CD14-positive monocyte (primary cell): ENCODE data around the gene SEC22A. TPM values are rescaled to one million over a fixed set of nuclear protein-coding genes. Genes with fewer than 3 reads are reported as not detected.

Experiments
- DNase-seq, 3 donors: peaks; one replicate each; pipeline ENCODE4 v3.0.0-alpha.2; 2011 to 2022
- H2AFZ ChIP-seq: 2 replicates; pipeline ENCODE4 v1.6.0; 2012; ENCODE audit warnings: mild to moderate bottlenecking, low read depth, low read length, inconsistent platforms; ENCODE audit not compliant: insufficient read depth, poor library complexity, severe bottlenecking
- H3K27ac ChIP-seq, 2 donors: 1 replicate in 1 of 2; 2 replicates in 1 of 2; pipeline ENCODE4 v1.5.1; 2012 to 2013; ENCODE audit warnings: low read length in 2 of 2, control low read depth in 1 of 2, inconsistent platforms in 1 of 2, low read depth in 1 of 2, mild to moderate bottlenecking in 1 of 2
- H3K27me3 ChIP-seq, 2 donors: one replicate each; pipeline versions ENCODE4 v1.6.0 to v1.6.1; 2011 to 2013; ENCODE audit warnings: low read length in 2 of 2; ENCODE audit not compliant: control insufficient read depth in 2 of 2, insufficient read depth in 2 of 2
- H3K36me3 ChIP-seq, 2 donors: replicated peaks in 1 of 2; 1 replicate in 1 of 2; 2 replicates in 1 of 2; pipeline versions ENCODE4 v1.5.1 to v1.6.1; 2012 to 2013; ENCODE audit warnings: low read length in 2 of 2, control low read depth in 1 of 2, inconsistent platforms in 1 of 2, mild to moderate bottlenecking in 1 of 2; ENCODE audit not compliant: insufficient read depth in 2 of 2, control insufficient read depth in 1 of 2
- H3K4me1 ChIP-seq, 2 donors: 1 replicate in 1 of 2; 2 replicates in 1 of 2; pipeline versions ENCODE4 v1.5.1 to v1.6.1; 2012 to 2013; ENCODE audit warnings: low read length in 2 of 2, control low read depth in 1 of 2, inconsistent platforms in 1 of 2, mild to moderate bottlenecking in 1 of 2, moderate library complexity in 1 of 2; ENCODE audit not compliant: insufficient read depth in 2 of 2, control insufficient read depth in 1 of 2
- H3K4me2 ChIP-seq: replicated peaks from 2 replicates; pipeline ENCODE3; 2012; ENCODE audit warnings: low read length, moderate library complexity, mild to moderate bottlenecking; ENCODE audit not compliant: poor library complexity, severe bottlenecking; ENCODE audit errors: extremely low read depth
- H3K4me3 ChIP-seq, 3 experiments: fragments of 200-600 bp in 1 of 3; sonication (generic) in 1 of 3; replicated peaks in 1 of 3; 1 replicate in 2 of 3; 2 replicates in 1 of 3; pipeline ENCODE4 v1.5.1; 2011 to 2013; ENCODE audit warnings: low read length in 3 of 3, mild to moderate bottlenecking in 3 of 3, control low read depth in 2 of 3, low read depth in 2 of 3, inconsistent platforms in 1 of 3, moderate library complexity in 1 of 3
- H3K79me2 ChIP-seq: 2 replicates; pipeline ENCODE4 v1.6.0; 2012; ENCODE audit warnings: mild to moderate bottlenecking, control low read depth, inconsistent platforms, low read length, moderate library complexity; ENCODE audit not compliant: insufficient read depth
- H3K9ac ChIP-seq: 2 replicates; pipeline ENCODE4 v1.6.0; 2017; ENCODE audit warnings: low read length, mild to moderate bottlenecking; ENCODE audit not compliant: insufficient read depth, poor library complexity, severe bottlenecking
- H3K9me3 ChIP-seq, 2 donors: replicated peaks in 1 of 2; 1 replicate in 1 of 2; 2 replicates in 1 of 2; pipeline versions ENCODE4 v1.5.1 to v1.6.1; 2012 to 2013; ENCODE audit warnings: low read length in 2 of 2, control low read depth in 1 of 2; ENCODE audit not compliant: control insufficient read depth in 1 of 2, insufficient read depth in 1 of 2
- H4K20me1 ChIP-seq: 2 replicates; pipeline ENCODE4 v1.6.0; 2012; ENCODE audit warnings: mild to moderate bottlenecking, low read length, control low read depth, moderate library complexity; ENCODE audit not compliant: insufficient read depth
- H3K27ac Mint-ChIP-seq, 7 donors: one replicate each; pipeline ENCODE4 v1.8.0; 2020; ENCODE audit warnings: mild to moderate bottlenecking in 7 of 7, mixed read lengths in 7 of 7, moderate library complexity in 6 of 7, inconsistent platforms in 2 of 7
- H3K27me3 Mint-ChIP-seq, 3 donors: one replicate each; pipeline ENCODE4 v1.8.0; 2021 to 2022; ENCODE audit warnings: low read depth in 3 of 3, mild to moderate bottlenecking in 3 of 3, mixed read lengths in 3 of 3, moderate library complexity in 3 of 3, inconsistent platforms in 1 of 3
- H3K36me3 Mint-ChIP-seq, 2 donors: one replicate each; pipeline ENCODE4 v1.8.0; 2020; ENCODE audit warnings: mixed read lengths in 2 of 2, inconsistent platforms in 1 of 2, mild to moderate bottlenecking in 1 of 2
- H3K4me1 Mint-ChIP-seq: one replicate; pipeline ENCODE4 v1.8.0; 2020; ENCODE audit warnings: mild to moderate bottlenecking, mixed read lengths
- H3K4me3 Mint-ChIP-seq, 2 donors: one replicate each; pipeline ENCODE4 v1.8.0; 2020; ENCODE audit warnings: mild to moderate bottlenecking in 2 of 2, mixed read lengths in 2 of 2, moderate library complexity in 1 of 2
- H3K9me3 Mint-ChIP-seq, 7 donors: one replicate each; pipeline ENCODE4 v1.8.0; 2020 to 2022; ENCODE audit warnings: mixed read lengths in 7 of 7, mild to moderate bottlenecking in 6 of 7, moderate library complexity in 6 of 7, inconsistent platforms in 2 of 7
- WGBS: methylation state at CpG from one replicate; pipeline ENCODE4 v1.1.5; 2013; ENCODE audit warnings: missing lambda C conversion rate; ENCODE audit not compliant: insufficient coverage; 5-methylcytosine and 5-hydroxymethylcytosine counted together
- intact Hi-C, 2 donors: fragments of 100-400 bp; cut with micrococcal nuclease; formaldehyde crosslinking; loops; one replicate each; pipeline versions ENCODE4 v1.15.0 to v1.15.1; 2023
- polyA plus RNA-seq, 3 donors: library from polyadenylated mRNA; depleted of rRNA in 1 of 3; unstranded in 2 of 3; stranded (reverse) in 1 of 3; fragments of 300-500 nt in 2 of 3; fragments of >200 nt in 1 of 3; fragmentation: Illumina TruSeq in 2 of 3; gene quantifications; 1 replicate in 2 of 3; 2 replicates in 1 of 3; pipeline ENCODE4 v1.2.3, GENCODE V29; 2012 to 2021
- TF ChIP-seq, protein P1 (sequence below): fragments of 200-600 bp; IDR thresholded peaks from one replicate; pipeline ENCODE4 v1.8.0; 2022; ENCODE audit warnings: antibody characterized with exemption, mild to moderate bottlenecking

The SEC22A gene
- polyA plus RNA-seq, 3 donors: 6.4 to 11.0 (median 8.8) TPM

DNA sequence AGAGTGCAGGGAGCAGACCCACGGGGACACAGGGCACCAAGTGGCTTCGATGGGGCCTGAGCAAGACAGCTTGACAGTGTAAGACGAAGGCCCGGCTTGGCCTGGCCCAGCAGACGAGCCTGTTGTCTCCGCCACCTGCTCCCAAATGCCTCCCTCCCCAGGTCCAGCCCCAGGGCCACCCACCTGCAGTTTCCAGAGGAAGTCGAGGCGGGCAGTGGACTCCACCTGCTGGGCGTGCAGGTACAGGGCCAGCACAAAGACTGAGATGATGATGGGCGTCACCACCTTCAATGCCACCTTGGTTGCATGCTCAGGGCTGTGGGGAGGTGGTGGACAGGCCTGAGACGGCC lies 94.1 kb downstream of the SEC22A start:
- Mint-ChIP-seq H3K36me3 (no peaks in the 10 kb centered on the region), H3K9me3 (peaks cover 0 to 3% (median 0%) of the 10 kb centered on the region in 7 donors), H3K27me3 (peaks cover 4 to 11% (median 4%) of the 10 kb centered on the region in 3 donors), H3K4me1 (peaks cover 4% of the 10 kb centered on the region), H3K27ac (no peak overlapping the region), H3K4me3 (no peak overlapping the region)
- H3K4me3 ChIP-seq: no peak overlapping the region
- H3K36me3 ChIP-seq: no peaks in the 10 kb centered on the region
- TF ChIP-seq, protein P1, sequence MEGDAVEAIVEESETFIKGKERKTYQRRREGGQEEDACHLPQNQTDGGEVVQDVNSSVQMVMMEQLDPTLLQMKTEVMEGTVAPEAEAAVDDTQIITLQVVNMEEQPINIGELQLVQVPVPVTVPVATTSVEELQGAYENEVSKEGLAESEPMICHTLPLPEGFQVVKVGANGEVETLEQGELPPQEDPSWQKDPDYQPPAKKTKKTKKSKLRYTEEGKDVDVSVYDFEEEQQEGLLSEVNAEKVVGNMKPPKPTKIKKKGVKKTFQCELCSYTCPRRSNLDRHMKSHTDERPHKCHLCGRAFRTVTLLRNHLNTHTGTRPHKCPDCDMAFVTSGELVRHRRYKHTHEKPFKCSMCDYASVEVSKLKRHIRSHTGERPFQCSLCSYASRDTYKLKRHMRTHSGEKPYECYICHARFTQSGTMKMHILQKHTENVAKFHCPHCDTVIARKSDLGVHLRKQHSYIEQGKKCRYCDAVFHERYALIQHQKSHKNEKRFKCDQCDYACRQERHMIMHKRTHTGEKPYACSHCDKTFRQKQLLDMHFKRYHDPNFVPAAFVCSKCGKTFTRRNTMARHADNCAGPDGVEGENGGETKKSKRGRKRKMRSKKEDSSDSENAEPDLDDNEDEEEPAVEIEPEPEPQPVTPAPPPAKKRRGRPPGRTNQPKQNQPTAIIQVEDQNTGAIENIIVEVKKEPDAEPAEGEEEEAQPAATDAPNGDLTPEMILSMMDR: no peak
- no peak overlapping the region for H3K4me2 ChIP-seq
- 86% methylated on average over 9 of the region's 11 CpGs for WGBS
- intact Hi-C loops: no loop called here
- H3K4me1 ChIP-seq: no peaks in the 10 kb centered on the region
- no peaks in the 10 kb centered on the region for H3K27me3 ChIP-seq
- no peak overlapping the region for H3K27ac ChIP-seq
- H3K9ac ChIP-seq: no peak overlapping the region
- no peaks in the 10 kb centered on the region for H3K79me2 ChIP-seq
- no peak for DNase-seq
- no peak overlapping the region for H2AFZ ChIP-seq
- H3K9me3 ChIP-seq: no peaks in the 10 kb centered on the region
- H4K20me1 ChIP-seq: no peaks in the 10 kb centered on the region

DNA sequence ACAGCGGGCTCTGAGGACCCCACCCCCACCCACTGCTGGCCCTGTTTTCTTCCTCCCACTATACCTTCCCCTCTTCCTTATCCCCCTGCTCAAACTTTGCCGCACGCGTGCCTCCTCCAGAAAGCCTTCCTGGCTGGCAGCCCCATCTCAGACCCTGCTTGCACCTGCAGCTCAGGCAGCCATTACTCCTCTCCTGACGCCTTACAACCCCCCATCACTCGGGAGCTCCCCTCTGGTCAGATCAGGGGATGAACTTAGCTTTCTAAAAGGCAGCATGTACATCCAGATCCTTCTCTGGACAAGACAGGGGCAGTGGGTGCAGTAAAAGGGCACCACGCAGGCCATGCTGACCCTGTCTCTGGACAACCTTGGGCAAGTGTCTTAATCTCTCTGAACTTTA lies 94.5 kb downstream of the SEC22A start:
- no peak overlapping the region for H3K4me3 ChIP-seq
- DNase-seq: no peak
- no peaks in the 10 kb centered on the region for H4K20me1 ChIP-seq
- WGBS: 83% methylated on average over 6 of the region's 7 CpGs
- Mint-ChIP-seq H3K27ac (no peak overlapping the region), H3K36me3 (no peaks in the 10 kb centered on the region), H3K9me3 (peaks cover 0 to 3% (median 0%) of the 10 kb centered on the region in 7 donors), H3K27me3 (peaks cover 4 to 10% (median 4%) of the 10 kb centered on the region in 3 donors), H3K4me3 (no peak overlapping the region), H3K4me1 (peaks cover 4% of the 10 kb centered on the region)
- no peaks in the 10 kb centered on the region for H3K4me1 ChIP-seq
- no peak overlapping the region for H3K27ac ChIP-seq
- TF ChIP-seq, protein P1: no peak
- intact Hi-C loops: no loop called here
- H2AFZ ChIP-seq: no peak overlapping the region
- H3K27me3 ChIP-seq: no peaks in the 10 kb centered on the region
- H3K36me3 ChIP-seq: no peaks in the 10 kb centered on the region
- no peaks in the 10 kb centered on the region for H3K9me3 ChIP-seq
- H3K9ac ChIP-seq: no peak overlapping the region
- no peaks in the 10 kb centered on the region for H3K79me2 ChIP-seq
- no peak overlapping the region for H3K4me2 ChIP-seq
